Caco-2 (cell line): ENCODE data around the gene HAPSTR1. TPM values are rescaled to one million over a fixed set of nuclear protein-coding genes. Genes with fewer than 3 reads are reported as not detected.

Source experiments
- BruUV-seq: library from RNA; stranded (reverse); fragments of 400-500 nt; replicated peaks from 2 replicates; lab custom pipeline; 2021; lab: Mats Ljungman, UMichigan
- CTCF ChIA-PET: fragments of 300-600 bp; sonication (Branson Sonifier 250); formaldehyde crosslinking; loops from one replicate; lab custom pipeline; 2022; ENCODE audit warnings: antibody characterized with exemption; lab: Charles Lee
- POLR2A ChIA-PET: fragments of 300-600 bp; sonication (Branson Sonifier 250); formaldehyde crosslinking; loops from one replicate; lab custom pipeline; 2022; ENCODE audit warnings: antibody characterized with exemption; lab: Charles Lee
- DNase-seq, 2 experiments: peaks; one replicate each; pipeline versions ENCODE4 v3.0.0 to v3.0.0-alpha.2; 2020 to 2022
- H3K27me3 ChIP-seq: replicated peaks from 2 replicates; pipeline ENCODE4 v1.6.0; 2011; ENCODE audit warnings: low read length; ENCODE audit not compliant: control insufficient read depth, insufficient read depth
- H3K36me3 ChIP-seq: 2 replicates; pipeline ENCODE4 v1.5.1; 2011; ENCODE audit warnings: low read length; ENCODE audit not compliant: control insufficient read depth, insufficient read depth
- H3K4me1 ChIP-seq: fragments of 250-450 bp; sonication (Bioruptor Pico); 2 replicates; pipeline ENCODE4 v1.5.1; 2020; ENCODE audit warnings: mild to moderate bottlenecking
- H3K4me3 ChIP-seq: 2 replicates; pipeline ENCODE4 v1.5.1; 2011; ENCODE audit warnings: low read depth, mild to moderate bottlenecking, control low read depth, low read length
- H3K9me3 ChIP-seq: fragments of 250-450 bp; sonication (Bioruptor Pico); 2 replicates; pipeline ENCODE4 v1.5.1; 2020; ENCODE audit warnings: mild to moderate bottlenecking, moderate library complexity
- H3K27ac Mint-ChIP-seq: one replicate; pipeline ENCODE4 v1.8.0; 2022; ENCODE audit warnings: mixed read lengths; ENCODE audit not compliant: unreplicated experiment
- H3K27me3 Mint-ChIP-seq: one replicate; pipeline ENCODE4 v1.8.0; 2022; ENCODE audit warnings: mixed read lengths; ENCODE audit not compliant: insufficient read depth, unreplicated experiment
- H3K36me3 Mint-ChIP-seq: one replicate; pipeline ENCODE4 v1.8.0; 2022; ENCODE audit warnings: mild to moderate bottlenecking, mixed read lengths; ENCODE audit not compliant: insufficient read depth, unreplicated experiment
- H3K4me1 Mint-ChIP-seq: one replicate; pipeline ENCODE4 v1.8.0; 2022; ENCODE audit warnings: low read depth, mixed read lengths; ENCODE audit not compliant: unreplicated experiment
- H3K4me3 Mint-ChIP-seq: one replicate; pipeline ENCODE4 v1.8.0; 2022; ENCODE audit warnings: mild to moderate bottlenecking, moderate library complexity, mixed read lengths; ENCODE audit not compliant: unreplicated experiment
- H3K9me3 Mint-ChIP-seq: one replicate; pipeline ENCODE4 v1.8.0; 2022; ENCODE audit warnings: mixed read lengths; ENCODE audit not compliant: unreplicated experiment
- CTCF ChIP-seq, 2 experiments: fragments of 200-600 bp in 1 of 2; IDR thresholded peaks; 1 replicate in 1 of 2; 2 replicates in 1 of 2; pipeline versions ENCODE4 v1.5.1 to v1.8.0; 2011 to 2022; ENCODE audit warnings: antibody characterized with exemption in 1 of 2, control low read depth in 1 of 2, inconsistent platforms in 1 of 2, low read depth in 1 of 2, low read length in 1 of 2, mild to moderate bottlenecking in 1 of 2, moderate library complexity in 1 of 2; ENCODE audit not compliant: insufficient read depth in 1 of 2, severe bottlenecking in 1 of 2, unreplicated experiment in 1 of 2
- intact Hi-C: fragments of 100-400 bp; cut with micrococcal nuclease; formaldehyde crosslinking; loops from one replicate; pipeline ENCODE4 v1.10.0; 2022; ENCODE audit not compliant: unreplicated experiment
- total RNA-seq: library from RNA; stranded (reverse); gene quantifications from 2 replicates; pipeline ENCODE4 v1.2.3, GENCODE V29; 2022

The HAPSTR1 gene
- total RNA-seq, 1 experiment from 2014 or later, result 47.1 TPM

- no peak overlapping the region for H3K27ac Mint-ChIP-seq
These were observed 20.9 kb downstream of the HAPSTR1 start for GRCh38 chr16:9112166-9112843.

GRCh38 chr16:9112844-9113186, 21.4 kb downstream of the HAPSTR1 start:
- Histone ChIP-seq H3K27me3 (no peaks in the 10 kb centered on the region), H3K9me3 (no peaks in the 10 kb centered on the region), H3K36me3 (peaks cover 4% of the 10 kb centered on the region), H3K4me1 (peaks cover 14% of the 10 kb centered on the region), H3K4me3 (no peak overlapping the region)
- TF ChIP-seq CTCF (IDR thresholded peaks at IDR 0.05; ENCODE audit: insufficient read depth in 1 of 2, low read depth in 1 of 2, low read length in 1 of 2, severe bottlenecking in 1 of 2, unreplicated experiment in 1 of 2), result no peak
- ChIA-PET POLR2A (interaction anchor here (0.8 kb wide), 1 partner anchor 21 kb away, joined by 5 read pairs; the partner anchor contains the start of gene HAPSTR1), CTCF (interaction anchor here (0.6 kb wide), 1 partner anchor 22 kb away, joined by 5 read pairs; the partner anchor contains the start of gene HAPSTR1)
- Mint-ChIP-seq H3K4me1 (peaks cover 25% of the 10 kb centered on the region), H3K36me3 (peaks cover 80% of the 10 kb centered on the region), H3K9me3 (no peaks in the 10 kb centered on the region), H3K27me3 (no peaks in the 10 kb centered on the region), H3K4me3 (no peak overlapping the region), H3K27ac (no peak overlapping the region)
- DNase-seq, result no peak
- intact Hi-C loops, result no loop called here
- BruUV-seq, result no TSS peak

More at GRCh38 chr16:9112166-9112843, 20.9 kb downstream of the HAPSTR1 start:
- Histone ChIP-seq H3K27me3 (no peaks in the 10 kb centered on the region), H3K36me3 (peaks cover 2% of the 10 kb centered on the region; the same call in 1 of the 2 replicates), H3K4me1 (peaks cover 14% of the 10 kb centered on the region), H3K9me3 (no peaks in the 10 kb centered on the region), H3K4me3 (no peak overlapping the region)
- POLR2A ChIA-PET, result interaction anchor here (0.8 kb wide), 1 partner anchor 21 kb away, joined by 5 read pairs; the partner anchor contains the start of gene HAPSTR1
- TF ChIP-seq CTCF (IDR thresholded peaks at IDR 0.05; ENCODE audit: insufficient read depth in 1 of 2, low read depth in 1 of 2, low read length in 1 of 2, severe bottlenecking in 1 of 2, unreplicated experiment in 1 of 2), result no peak
- H3K27me3 Mint-ChIP-seq, result no peaks in the 10 kb centered on the region
- intact Hi-C loops, result no loop called here
- peaks cover 85% of the 10 kb centered on the region for H3K36me3 Mint-ChIP-seq
- no peak overlapping the region for H3K4me3 Mint-ChIP-seq
- no peaks in the 10 kb centered on the region for H3K9me3 Mint-ChIP-seq
- CTCF ChIA-PET, result interaction anchor here (0.6 kb wide), 1 partner anchor 21 kb away, joined by 5 read pairs; the partner anchor contains the start of gene HAPSTR1
- DNase-seq, result no peak
- peaks cover 25% of the 10 kb centered on the region for H3K4me1 Mint-ChIP-seq
- no TSS peak for BruUV-seq

GRCh38 chr16:9113707-9114106, 22.3 kb downstream of the HAPSTR1 start:
- H3K4me1 Mint-ChIP-seq, result peaks cover 25% of the 10 kb centered on the region
- H3K4me3 ChIP-seq, result no peak overlapping the region
- H3K36me3 Mint-ChIP-seq, result peaks cover 79% of the 10 kb centered on the region
- no TSS peak for BruUV-seq
- no peak for DNase-seq
- no peaks in the 10 kb centered on the region for H3K27me3 Mint-ChIP-seq
- intact Hi-C loops, result no loop called here
- peaks cover 2% of the 10 kb centered on the region; the same call in 1 of the 2 replicates for H3K36me3 ChIP-seq
- peaks cover 14% of the 10 kb centered on the region for H3K4me1 ChIP-seq
- TF ChIP-seq CTCF (IDR thresholded peaks at IDR 0.05; ENCODE audit: insufficient read depth in 1 of 2, low read depth in 1 of 2, low read length in 1 of 2, severe bottlenecking in 1 of 2, unreplicated experiment in 1 of 2), result no peak
- H3K4me3 Mint-ChIP-seq, result no peak overlapping the region
- ChIA-PET CTCF (no interaction called here), POLR2A (no interaction called here)
- H3K27me3 ChIP-seq, result no peaks in the 10 kb centered on the region
- no peaks in the 10 kb centered on the region for H3K9me3 ChIP-seq
- peak overlapping the region; percentile 53 for H3K27ac Mint-ChIP-seq
- H3K9me3 Mint-ChIP-seq, result no peaks in the 10 kb centered on the region
